Measurements from ENCODE around the gene DNAH8.

Gene DNAH8

GRCh38 chr6:39062014-39062740 is 347.1 kb downstream of the DNAH8 start:
- no peak for DNase-seq (ENCODE audit: low read depth in 2 of 3, low spot score in 1 of 3)

GRCh38 chr6:39063526-39063925 is 348.4 kb downstream of the DNAH8 start:
- no peak for DNase-seq (ENCODE audit: low read depth in 2 of 3, low spot score in 1 of 3)

GRCh38 chr6:39065561-39065960 is 350.4 kb downstream of the DNAH8 start:
- DNase-seq (ENCODE audit: low read depth in 2 of 3, low spot score in 1 of 3) = no peak

GRCh38 chr6:39068391-39068790 is 353.3 kb downstream of the DNAH8 start:
- no peak for DNase-seq (ENCODE audit: low read depth in 2 of 3, low spot score in 1 of 3)

GRCh38 chr6:39072830-39073229 is 357.7 kb downstream of the DNAH8 start:
- no peak for DNase-seq (ENCODE audit: low read depth in 2 of 3, low spot score in 1 of 3)

- no peak for DNase-seq (ENCODE audit: low read depth in 2 of 3, low spot score in 1 of 3)
These were observed 358.6 kb downstream of the DNAH8 start for GRCh38 chr6:39073471-39074355.

GRCh38 chr6:39074486-39074885 is 359.4 kb downstream of the DNAH8 start:
- DNase-seq (ENCODE audit: low read depth in 2 of 3, low spot score in 1 of 3) = no peak

GRCh38 chr6:39075010-39075686 is 360.0 kb downstream of the DNAH8 start:
- no peak for DNase-seq (ENCODE audit: low read depth in 2 of 3, low spot score in 1 of 3)

GRCh38 chr6:39075807-39076622 is 360.9 kb downstream of the DNAH8 start:
- no peak for DNase-seq (ENCODE audit: low read depth in 2 of 3, low spot score in 1 of 3)

- DNase-seq (ENCODE audit: low read depth in 2 of 3, low spot score in 1 of 3) = no peak
These were observed 361.8 kb downstream of the DNAH8 start for GRCh38 chr6:39076623-39077535.

GRCh38 chr6:39077882-39078594 is 362.9 kb downstream of the DNAH8 start:
- no peak for DNase-seq (ENCODE audit: low read depth in 2 of 3, low spot score in 1 of 3)

- no peak for DNase-seq (ENCODE audit: low read depth in 2 of 3, low spot score in 1 of 3)
These were observed 363.6 kb downstream of the DNAH8 start for GRCh38 chr6:39078695-39079094.

GRCh38 chr6:39079197-39080125 is 364.4 kb downstream of the DNAH8 start:
- DNase-seq (ENCODE audit: low read depth in 2 of 3, low spot score in 1 of 3) = no peak
